OCI-LY3 (cell line): ENCODE measurements around the gene ZNF74.

Source experiments
- CTCF ChIP-seq: fragments of 200-600, 300-600 bp; sonication (generic); IDR thresholded peaks from 2 replicates; pipeline ENCODE4 v1.5.1; 2014; ENCODE audit warnings: antibody characterized with exemption, low read length, low read depth
- EZH2phosphoT487 ChIP-seq: fragments of 200-600 bp; shearing (Covaris generic); IDR thresholded peaks from 2 replicates; pipeline ENCODE4 v1.6.1; 2018; ENCODE audit warnings: antibody characterized with exemption, mixed run types, low read depth

GRCh38 chr22:20428496-20429253 is 34.7 kb downstream of the ZNF74 start:
- no peak for TF ChIP-seq CTCF
- no peak for TF ChIP-seq EZH2phosphoT487
